ENCODE results near the gene DDX3X. TPM values are rescaled to one million over a fixed set of nuclear protein-coding genes. Genes with fewer than 3 reads are reported as not detected.

The DDX3X gene
- total and polyA plus RNA-seq, 9 of the 15 experiments (the other 6 are each of a cell fraction or from before 2014, with no cell fraction given), result 51.3 to 232 (median 138) TPM

GRCh38 chrX:41333003-41333743 lies 789 bp upstream of the DDX3X start (continued):
- TF ChIP-seq ZBTB2 (IDR thresholded peaks at IDR 0.05) (0 out of 2 replicates have a peak, but pooled peaks have one; percentile 34), CREB3L1 (IDR thresholded peaks at IDR 0.05; ENCODE audit: borderline replicate concordance, low read depth) (no peak), ARID3A (IDR thresholded peaks at IDR 0.05; ENCODE audit: borderline replicate concordance, low read depth, low read length) (no peak), KHSRP (IDR thresholded peaks at IDR 0.05) (no peak), ZNF197 (CRISPR knock-in tag; IDR thresholded peaks at IDR 0.05; ENCODE audit: low read depth) (peak; percentile 14; the same call in 1 of the 2 replicates), SNIP1 (IDR thresholded peaks at IDR 0.05; ENCODE audit: low read depth) (no peak), SMARCE1 (IDR thresholded peaks at IDR 0.05) (peak; percentile 28; the same call in 1 of the 2 replicates), RBM17 (IDR thresholded peaks at IDR 0.05; ENCODE audit: borderline replicate concordance, low read depth, low read length) (no peak), TCF7 (IDR thresholded peaks at IDR 0.05; ENCODE audit: borderline replicate concordance) (no peak), OTX1 (CRISPR knock-in tag; IDR thresholded peaks at IDR 0.05) (peak; percentile 45; the same call in 1 of the 2 replicates), IRF9 (tag; IDR thresholded peaks at IDR 0.05) (peak; percentile 24; the same call in 1 of the 2 replicates), ZNF184 (CRISPR knock-in tag; IDR thresholded peaks at IDR 0.05) (no peak), U2AF2 (optimal IDR thresholded peaks at IDR 0.05; ENCODE audit: low read depth, low read length) (no peak), ESRRB (CRISPR knock-in tag; IDR thresholded peaks at IDR 0.05; ENCODE audit: borderline replicate concordance) (no peak), CLOCK (CRISPR knock-in tag; IDR thresholded peaks at IDR 0.05; ENCODE audit: borderline replicate concordance) (no peak), SMAD2 (IDR thresholded peaks at IDR 0.05; ENCODE audit: low read depth, low read length) (no peak), FOXP1 (CRISPR knock-in tag; IDR thresholded peaks at IDR 0.05) (no peak), C11orf30 (IDR thresholded peaks at IDR 0.05; ENCODE audit: low read depth) (no peak), PHTF2 (CRISPR knock-in tag; IDR thresholded peaks at IDR 0.05) (no peak), IFI16 (CRISPR knock-in tag; IDR thresholded peaks at IDR 0.05) (no peak)
